ENCODE results near the gene TUBB4A. TPM values are rescaled to one million over a fixed set of nuclear protein-coding genes. Genes with fewer than 3 reads are reported as not detected.
A peak's percentile ranks its signal among the peaks of the same experiment; 100 is the strongest.

Gene TUBB4A
- total and polyA plus RNA-seq, 9 of the 15 experiments (the other 6 are each of a cell fraction or from before 2014, with no cell fraction given) = 0.14 to 7.0 (median 0.75) TPM

DNA sequence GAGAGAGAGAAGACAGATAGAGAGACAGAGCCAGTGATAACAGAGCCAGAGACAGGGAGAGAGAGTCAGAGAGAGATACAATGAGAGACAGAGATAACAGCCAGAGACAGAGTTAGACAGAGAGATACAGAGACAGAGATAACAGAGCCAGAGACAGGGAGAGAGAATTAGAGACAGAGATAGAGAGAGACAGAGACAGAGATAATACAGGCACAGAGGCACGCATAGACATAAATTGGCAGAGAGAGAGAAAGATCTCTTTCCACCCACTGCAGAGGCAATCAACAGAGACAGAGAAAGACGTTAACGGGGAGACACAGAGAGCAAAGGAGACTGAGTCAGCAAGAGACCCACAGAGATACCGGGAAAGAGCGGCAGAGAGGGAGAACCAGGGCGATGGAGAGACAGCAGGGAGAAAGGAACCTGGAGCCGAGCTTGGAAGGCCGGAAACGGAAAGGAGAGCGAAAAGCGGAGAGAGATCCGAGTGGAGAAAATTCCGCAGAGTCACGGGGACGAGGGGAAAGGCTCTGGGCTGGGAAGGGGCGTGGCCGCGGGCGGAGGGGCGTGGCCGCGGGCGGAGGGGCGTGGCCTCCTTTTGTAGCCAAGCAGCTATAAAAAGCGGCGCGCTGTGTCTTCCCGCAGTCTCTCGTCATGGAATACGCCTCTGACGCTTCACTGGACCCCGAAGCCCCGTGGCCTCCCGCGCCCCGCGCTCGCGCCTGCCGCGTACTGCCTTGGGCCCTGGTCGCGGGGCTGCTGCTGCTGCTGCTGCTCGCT lies 28.5 kb upstream of the TUBB4A start, which contains the start of gene TNFSF9 (continued):
- TF ChIP-seq, protein P1, sequence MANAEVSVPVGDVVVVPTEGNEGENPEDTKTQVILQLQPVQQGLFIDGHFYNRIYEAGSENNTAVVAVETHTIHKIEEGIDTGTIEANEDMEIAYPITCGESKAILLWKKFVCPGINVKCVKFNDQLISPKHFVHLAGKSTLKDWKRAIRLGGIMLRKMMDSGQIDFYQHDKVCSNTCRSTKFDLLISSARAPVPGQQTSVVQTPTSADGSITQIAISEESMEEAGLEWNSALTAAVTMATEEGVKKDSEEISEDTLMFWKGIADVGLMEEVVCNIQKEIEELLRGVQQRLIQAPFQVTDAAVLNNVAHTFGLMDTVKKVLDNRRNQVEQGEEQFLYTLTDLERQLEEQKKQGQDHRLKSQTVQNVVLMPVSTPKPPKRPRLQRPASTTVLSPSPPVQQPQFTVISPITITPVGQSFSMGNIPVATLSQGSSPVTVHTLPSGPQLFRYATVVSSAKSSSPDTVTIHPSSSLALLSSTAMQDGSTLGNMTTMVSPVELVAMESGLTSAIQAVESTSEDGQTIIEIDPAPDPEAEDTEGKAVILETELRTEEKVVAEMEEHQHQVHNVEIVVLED (CRISPR knock-in tag; IDR thresholded peaks at IDR 0.05) = no peak
- TF ChIP-seq ZNF134 (CRISPR knock-in tag; conservative IDR thresholded peaks at IDR 0.05) = no peak
- TF ChIP-seq BHLHE40 (IDR thresholded peaks at IDR 0.05; ENCODE audit: low read length) = peak; percentile 54
- TF ChIP-seq, protein P2, sequence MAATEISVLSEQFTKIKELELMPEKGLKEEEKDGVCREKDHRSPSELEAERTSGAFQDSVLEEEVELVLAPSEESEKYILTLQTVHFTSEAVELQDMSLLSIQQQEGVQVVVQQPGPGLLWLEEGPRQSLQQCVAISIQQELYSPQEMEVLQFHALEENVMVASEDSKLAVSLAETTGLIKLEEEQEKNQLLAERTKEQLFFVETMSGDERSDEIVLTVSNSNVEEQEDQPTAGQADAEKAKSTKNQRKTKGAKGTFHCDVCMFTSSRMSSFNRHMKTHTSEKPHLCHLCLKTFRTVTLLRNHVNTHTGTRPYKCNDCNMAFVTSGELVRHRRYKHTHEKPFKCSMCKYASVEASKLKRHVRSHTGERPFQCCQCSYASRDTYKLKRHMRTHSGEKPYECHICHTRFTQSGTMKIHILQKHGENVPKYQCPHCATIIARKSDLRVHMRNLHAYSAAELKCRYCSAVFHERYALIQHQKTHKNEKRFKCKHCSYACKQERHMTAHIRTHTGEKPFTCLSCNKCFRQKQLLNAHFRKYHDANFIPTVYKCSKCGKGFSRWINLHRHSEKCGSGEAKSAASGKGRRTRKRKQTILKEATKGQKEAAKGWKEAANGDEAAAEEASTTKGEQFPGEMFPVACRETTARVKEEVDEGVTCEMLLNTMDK (IDR thresholded peaks at IDR 0.05; ENCODE audit: borderline replicate concordance, insufficient read depth, low read depth, low read length, poor library complexity, severe bottlenecking) = no peak
- TF ChIP-seq ZBTB8A (IDR thresholded peaks at IDR 0.05; ENCODE audit: partially characterized antibody) = no peak
- no peak for TF ChIP-seq SMAD3 (CRISPR knock-in tag; conservative IDR thresholded peaks at IDR 0.05)
- TF ChIP-seq CREM (IDR thresholded peaks at IDR 0.05; ENCODE audit: low read depth) = peak; percentile 87
- TF ChIP-seq EHMT2 (IDR thresholded peaks at IDR 0.05) = peak; percentile 81; the same call in 1 of the 2 replicates
- TF ChIP-seq, protein P3, sequence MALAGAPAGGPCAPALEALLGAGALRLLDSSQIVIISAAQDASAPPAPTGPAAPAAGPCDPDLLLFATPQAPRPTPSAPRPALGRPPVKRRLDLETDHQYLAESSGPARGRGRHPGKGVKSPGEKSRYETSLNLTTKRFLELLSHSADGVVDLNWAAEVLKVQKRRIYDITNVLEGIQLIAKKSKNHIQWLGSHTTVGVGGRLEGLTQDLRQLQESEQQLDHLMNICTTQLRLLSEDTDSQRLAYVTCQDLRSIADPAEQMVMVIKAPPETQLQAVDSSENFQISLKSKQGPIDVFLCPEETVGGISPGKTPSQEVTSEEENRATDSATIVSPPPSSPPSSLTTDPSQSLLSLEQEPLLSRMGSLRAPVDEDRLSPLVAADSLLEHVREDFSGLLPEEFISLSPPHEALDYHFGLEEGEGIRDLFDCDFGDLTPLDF (CRISPR knock-in tag; IDR thresholded peaks at IDR 0.05) = peak; percentile 66; the same call in 1 of the 2 replicates
- TF ChIP-seq PML (IDR thresholded peaks at IDR 0.05; ENCODE audit: low read length) = peak; percentile 68; the same call in 1 of the 2 replicates
- TF ChIP-seq SMAD4 (CRISPR knock-in tag; conservative IDR thresholded peaks at IDR 0.05) = peak; percentile 81
- TF ChIP-seq ZSCAN29 (IDR thresholded peaks at IDR 0.05) = peak; percentile 93
- TF ChIP-seq ZNF780A (CRISPR knock-in tag; IDR thresholded peaks at IDR 0.05) = no peak
- TF ChIP-seq MEIS2 (IDR thresholded peaks at IDR 0.05; ENCODE audit: partially characterized antibody) = no peak
- no peak for TF ChIP-seq ZNF23 (CRISPR knock-in tag; IDR thresholded peaks at IDR 0.05)
- TF ChIP-seq, protein P4, sequence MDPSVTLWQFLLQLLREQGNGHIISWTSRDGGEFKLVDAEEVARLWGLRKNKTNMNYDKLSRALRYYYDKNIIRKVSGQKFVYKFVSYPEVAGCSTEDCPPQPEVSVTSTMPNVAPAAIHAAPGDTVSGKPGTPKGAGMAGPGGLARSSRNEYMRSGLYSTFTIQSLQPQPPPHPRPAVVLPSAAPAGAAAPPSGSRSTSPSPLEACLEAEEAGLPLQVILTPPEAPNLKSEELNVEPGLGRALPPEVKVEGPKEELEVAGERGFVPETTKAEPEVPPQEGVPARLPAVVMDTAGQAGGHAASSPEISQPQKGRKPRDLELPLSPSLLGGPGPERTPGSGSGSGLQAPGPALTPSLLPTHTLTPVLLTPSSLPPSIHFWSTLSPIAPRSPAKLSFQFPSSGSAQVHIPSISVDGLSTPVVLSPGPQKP (CRISPR knock-in tag; IDR thresholded peaks at IDR 0.05) = no peak
- TF ChIP-seq, protein P5, sequence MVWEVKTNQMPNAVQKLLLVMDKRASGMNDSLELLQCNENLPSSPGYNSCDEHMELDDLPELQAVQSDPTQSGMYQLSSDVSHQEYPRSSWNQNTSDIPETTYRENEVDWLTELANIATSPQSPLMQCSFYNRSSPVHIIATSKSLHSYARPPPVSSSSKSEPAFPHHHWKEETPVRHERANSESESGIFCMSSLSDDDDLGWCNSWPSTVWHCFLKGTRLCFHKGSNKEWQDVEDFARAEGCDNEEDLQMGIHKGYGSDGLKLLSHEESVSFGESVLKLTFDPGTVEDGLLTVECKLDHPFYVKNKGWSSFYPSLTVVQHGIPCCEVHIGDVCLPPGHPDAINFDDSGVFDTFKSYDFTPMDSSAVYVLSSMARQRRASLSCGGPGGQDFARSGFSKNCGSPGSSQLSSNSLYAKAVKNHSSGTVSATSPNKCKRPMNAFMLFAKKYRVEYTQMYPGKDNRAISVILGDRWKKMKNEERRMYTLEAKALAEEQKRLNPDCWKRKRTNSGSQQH (CRISPR knock-in tag; IDR thresholded peaks at IDR 0.05) = no peak
- TF ChIP-seq CBFB (CRISPR knock-in tag; IDR thresholded peaks at IDR 0.05) = no peak
- TF ChIP-seq MEF2A (IDR thresholded peaks at IDR 0.05; ENCODE audit: control insufficient read depth, low read depth, low read length) = no peak
